B cell (primary cell): ENCODE results near the gene MYZAP. TPM values are rescaled to one million over a fixed set of nuclear protein-coding genes. Genes with fewer than 3 reads are reported as not detected.

ENCODE experiments used
- ATAC-seq: fragments of 200-7000 bp; cut with Tn5 transposase; one replicate; pipeline ENCODE4 v1.10.0; 2021; ENCODE audit warnings: low read depth, mild to moderate bottlenecking, moderate number of reproducible peaks, moderate library complexity
- CTCF ChIA-PET: fragments of 350-600 bp; sonication (Branson Sonifier 250); formaldehyde crosslinking; loops from one replicate; lab custom pipeline; 2021; ENCODE audit warnings: antibody characterized with exemption, inconsistent platforms; lab: Charles Lee
- POLR2A ChIA-PET: fragments of 350-600 bp; sonication (Branson Sonifier 250); formaldehyde crosslinking; loops from one replicate; lab custom pipeline; 2021; ENCODE audit warnings: antibody characterized with exemption; lab: Charles Lee
- DNase-seq: peaks from one replicate; pipeline ENCODE4 v3.0.0; 2013
- H2AFZ ChIP-seq: 2 replicates; pipeline ENCODE4 v1.6.1; 2012; ENCODE audit warnings: mild to moderate bottlenecking, low read depth, low read length; ENCODE audit not compliant: insufficient read depth, poor library complexity, severe bottlenecking
- H3K27ac ChIP-seq, 2 donors: 1 replicate in 1 of 2; 2 replicates in 1 of 2; pipeline ENCODE4 v1.5.1; 2012 to 2013; ENCODE audit warnings: low read length in 2 of 2, mild to moderate bottlenecking in 2 of 2, moderate library complexity in 1 of 2
- H3K27me3 ChIP-seq, 4 experiments: fragments of 200-600 bp in 1 of 4; sonication (generic) in 1 of 4; replicated peaks in 1 of 4; 1 replicate in 2 of 4; 2 replicates in 2 of 4; pipeline versions ENCODE4 v1.6.1 to v1.7.0; 2013 to 2016; ENCODE audit warnings: low read length in 3 of 4, mild to moderate bottlenecking in 2 of 4, mixed read lengths in 1 of 4, moderate library complexity in 1 of 4; ENCODE audit not compliant: insufficient read depth in 4 of 4, control insufficient read depth in 3 of 4; ENCODE audit errors: control extremely low read depth in 1 of 4
- H3K36me3 ChIP-seq, 2 experiments: replicated peaks in 1 of 2; 1 replicate in 1 of 2; 2 replicates in 1 of 2; pipeline versions ENCODE4 v1.6.1 to v1.7.1; 2013; ENCODE audit warnings: low read length in 1 of 2; ENCODE audit not compliant: insufficient read depth in 2 of 2, control insufficient read depth in 1 of 2; ENCODE audit errors: control extremely low read depth in 1 of 2, extremely low read depth in 1 of 2
- H3K4me1 ChIP-seq, 2 donors: fragments of 200-600 bp in 1 of 2; sonication (generic) in 1 of 2; 1 replicate in 1 of 2; 2 replicates in 1 of 2; pipeline versions ENCODE4 v1.5.1 to v1.6.1; 2013 to 2017; ENCODE audit warnings: low read length in 2 of 2; ENCODE audit not compliant: control insufficient read depth in 2 of 2, insufficient read depth in 2 of 2
- H3K4me2 ChIP-seq: replicated peaks from 2 replicates; pipeline ENCODE3; 2012; ENCODE audit warnings: mild to moderate bottlenecking, low read depth, low read length; ENCODE audit not compliant: poor library complexity, severe bottlenecking
- H3K4me3 ChIP-seq, 5 experiments: fragments of 200-600 bp in 1 of 5; sonication (generic) in 1 of 5; 1 replicate in 3 of 5; 2 replicates in 2 of 5; pipeline versions ENCODE4 v1.5.1 to v1.7.0; 2011 to 2016; ENCODE audit warnings: low read length in 4 of 5, mild to moderate bottlenecking in 4 of 5, low read depth in 2 of 5, control low read depth in 1 of 5, moderate library complexity in 1 of 5; ENCODE audit not compliant: insufficient read depth in 1 of 5; ENCODE audit errors: control extremely low read depth in 1 of 5, extremely low read depth in 1 of 5
- H3K79me2 ChIP-seq: fragments of 200-600 bp; sonication (generic); one replicate; pipeline ENCODE4 v1.6.0; 2016; ENCODE audit warnings: low read length; ENCODE audit not compliant: control insufficient read depth, insufficient read depth
- H3K9ac ChIP-seq: fragments of 200-600 bp; sonication (generic); 2 replicates; pipeline ENCODE4 v1.6.1; 2017; ENCODE audit warnings: mild to moderate bottlenecking, low read length, moderate library complexity
- H3K9me3 ChIP-seq, 3 donors: one replicate each; pipeline versions ENCODE4 v1.6.1 to v1.7.1; 2013; ENCODE audit warnings: low read length in 2 of 3; ENCODE audit not compliant: control insufficient read depth in 2 of 3, insufficient read depth in 1 of 3; ENCODE audit errors: control extremely low read depth in 1 of 3
- H4K20me1 ChIP-seq: 2 replicates; pipeline ENCODE4 v1.6.0; 2012; ENCODE audit warnings: mild to moderate bottlenecking, low read length; ENCODE audit not compliant: insufficient read depth, control insufficient read depth, poor library complexity, severe bottlenecking
- H3K27ac Mint-ChIP-seq: one replicate; pipeline ENCODE4 v1.8.0; 2021; ENCODE audit warnings: mixed read lengths
- H3K27me3 Mint-ChIP-seq: one replicate; pipeline ENCODE4 v1.8.0; 2021; ENCODE audit warnings: mixed read lengths
- H3K4me1 Mint-ChIP-seq: one replicate; pipeline ENCODE4 v1.8.0; 2021; ENCODE audit warnings: mixed read lengths
- H3K4me3 Mint-ChIP-seq: one replicate; pipeline ENCODE4 v1.8.0; 2021; ENCODE audit warnings: mixed read lengths
- H3K9me3 Mint-ChIP-seq: one replicate; pipeline ENCODE4 v1.8.0; 2022; ENCODE audit warnings: mixed read lengths; ENCODE audit not compliant: insufficient read depth
- CTCF ChIP-seq: fragments of 200-600 bp; IDR thresholded peaks from one replicate; pipeline ENCODE4 v1.8.0; 2022; ENCODE audit warnings: antibody characterized with exemption, mild to moderate bottlenecking
- EZH2 ChIP-seq: IDR thresholded peaks from 2 replicates; pipeline ENCODE4 v1.6.1; 2012; ENCODE audit warnings: borderline replicate concordance, low read depth, mild to moderate bottlenecking, moderate library complexity, low read length; ENCODE audit not compliant: insufficient read depth, poor library complexity, severe bottlenecking
- WGBS: methylation state at CpG from one replicate; pipeline ENCODE4 v1.1.5; 2013; ENCODE audit warnings: missing lambda C conversion rate; ENCODE audit not compliant: insufficient coverage; 5-methylcytosine and 5-hydroxymethylcytosine counted together
- intact Hi-C: fragments of 100-400 bp; cut with micrococcal nuclease; formaldehyde crosslinking; loops from one replicate; pipeline ENCODE4 v1.10.0; 2022
- polyA plus RNA-seq: library from polyadenylated mRNA; depleted of rRNA; stranded (reverse); fragments of >200 nt; gene quantifications from 2 replicates; pipeline ENCODE4 v1.2.3, GENCODE V29; 2012
- total RNA-seq, 2 donors: library from RNA; stranded (reverse); fragments of 120-200 nt in 1 of 2; gene quantifications; 1 replicate in 1 of 2; 2 replicates in 1 of 2; pipeline versions ENCODE4 v1.2.3 to v1.2.4, GENCODE V29; 2013 to 2022

MYZAP gene
- total and polyA plus RNA-seq, 2 donors (not counting 1 experiment from before 2014, with no cell fraction given) = 1.0 to 2.8 TPM

- intact Hi-C loops = no loop called here
- POLR2A ChIA-PET = no interaction called here
These were observed 139.2 kb downstream of the MYZAP start for GRCh38 chr15:57730876-57731275.

More at GRCh38 chr15:57730876-57731275, 139.2 kb downstream of the MYZAP start:
- Histone ChIP-seq H3K36me3 (no peaks in the 10 kb centered on the region), H3K4me1 (no peaks in the 10 kb centered on the region), H3K4me3 (no peak overlapping the region), H3K27me3 (no peaks in the 10 kb centered on the region), H3K4me2 (no peak overlapping the region), H3K79me2 (no peaks in the 10 kb centered on the region), H3K9ac (no peak overlapping the region), H3K27ac (no peak overlapping the region), H3K9me3 (no peaks in the 10 kb centered on the region), H4K20me1 (no peaks in the 10 kb centered on the region), H2AFZ (no peak overlapping the region)
- no peak overlapping the region for H3K4me3 Mint-ChIP-seq
- H3K27me3 Mint-ChIP-seq = no peaks in the 10 kb centered on the region
- no peak for DNase-seq
- ATAC-seq = no peak
- no peak overlapping the region for H3K27ac Mint-ChIP-seq
- no peaks in the 10 kb centered on the region for H3K9me3 Mint-ChIP-seq
- WGBS = 97% methylated on average over 4 of the region's 5 CpGs
- CTCF ChIA-PET = interaction anchor here (1.0 to 1.9 kb wide), 4 partner anchors 8 to 171 kb away, joined by 3 to 4 read pairs (median 4); no protein-coding TSS in a partner anchor
- no peaks in the 10 kb centered on the region for H3K4me1 Mint-ChIP-seq
- TF ChIP-seq EZH2 = no peak
- TF ChIP-seq CTCF = no peak
